Activated effector memory CD4-positive, alpha-beta T cell treated with Interleukin-2 at 50 U/mL for 16 hours (primary cell): ENCODE data around the gene SERTAD2.

Source experiments
- DNase-seq: peaks from one replicate; pipeline ENCODE4 v3.0.0-alpha.2; 2020

The SERTAD2 gene

DNA sequence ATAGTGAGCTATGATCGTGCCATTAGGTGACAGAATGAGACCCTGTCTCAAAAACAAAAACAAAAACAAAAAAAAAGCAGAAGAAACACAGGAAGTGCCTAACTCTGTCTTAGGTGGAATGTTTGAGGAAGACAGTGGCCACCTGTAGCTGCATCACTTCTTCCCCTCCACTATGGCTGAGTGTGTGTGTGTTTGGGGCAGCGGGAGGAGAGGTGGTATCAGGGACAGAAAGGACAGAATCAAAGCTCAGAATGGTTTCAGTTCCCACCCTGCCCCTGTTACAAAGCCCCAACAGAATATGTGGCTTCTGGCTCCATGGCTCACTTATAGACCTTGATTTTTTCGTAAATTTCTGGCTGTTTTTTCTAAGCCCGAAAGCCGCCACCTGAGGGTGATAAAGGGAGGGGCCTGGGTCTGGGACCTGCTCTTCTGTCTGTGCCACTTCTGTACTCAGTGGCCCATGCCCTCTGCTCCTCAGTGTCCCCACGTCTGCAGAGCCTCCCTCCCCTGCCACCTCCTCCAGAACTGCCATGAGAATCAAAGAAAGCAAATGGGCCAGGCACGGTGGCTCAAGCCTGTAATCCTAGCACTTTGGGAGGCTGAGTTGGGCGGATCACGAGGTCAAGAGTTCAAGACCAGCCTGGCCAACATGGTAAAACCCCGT, 27.4 kb downstream of the SERTAD2 start:
- no peak for DNase-seq

GRCh38 chr2:64625299-64626145, 28.2 kb downstream of the SERTAD2 start:
- DNase-seq, result no peak

- DNase-seq, result no peak
These were observed 28.9 kb downstream of the SERTAD2 start for GRCh38 chr2:64624862-64625261.

- DNase-seq, result no peak
These were observed 29.6 kb downstream of the SERTAD2 start for GRCh38 chr2:64624108-64624610.

GRCh38 chr2:64623242-64623850, 30.4 kb downstream of the SERTAD2 start:
- no peak for DNase-seq

DNA sequence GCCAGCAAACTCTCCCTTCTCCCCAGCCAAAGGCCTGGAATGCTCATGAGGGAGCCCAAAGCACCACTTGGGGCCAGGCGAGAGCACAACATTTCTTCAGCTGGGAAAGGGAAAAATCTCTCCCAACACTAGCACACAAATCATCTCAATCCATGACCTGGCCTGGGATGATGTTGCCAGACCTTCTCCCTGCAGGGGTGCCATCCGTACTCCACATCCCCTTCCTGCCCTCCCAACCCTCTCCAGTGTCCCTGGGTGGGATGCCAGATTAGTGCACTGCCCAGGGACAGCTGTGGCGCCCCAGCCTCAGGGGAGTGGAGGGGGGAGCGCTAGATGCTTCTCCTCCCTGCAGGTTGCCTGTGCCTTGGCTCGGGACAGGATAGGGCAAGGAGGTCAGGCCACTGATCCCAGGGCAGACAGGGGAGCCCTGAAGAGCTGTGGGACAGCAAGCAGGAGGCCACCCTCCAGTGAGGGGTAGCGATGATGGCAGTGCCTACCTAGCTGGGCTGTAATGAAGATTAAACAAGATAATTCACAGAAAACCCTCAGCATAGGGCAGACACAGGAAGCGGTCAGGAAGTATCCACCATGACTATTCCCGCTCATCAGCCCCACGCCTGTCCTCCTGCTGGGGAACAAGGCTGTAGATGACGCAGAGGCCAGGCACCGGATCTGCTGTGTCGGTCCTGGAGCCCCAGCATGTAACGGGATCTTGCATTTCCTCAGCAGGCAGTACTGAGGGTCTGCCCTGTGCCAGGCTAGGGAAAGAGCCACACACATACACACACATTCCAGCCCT, 31.1 kb downstream of the SERTAD2 start:
- no peak for DNase-seq

GRCh38 chr2:64620661-64621060, 33.1 kb downstream of the SERTAD2 start:
- DNase-seq, result no peak

DNA sequence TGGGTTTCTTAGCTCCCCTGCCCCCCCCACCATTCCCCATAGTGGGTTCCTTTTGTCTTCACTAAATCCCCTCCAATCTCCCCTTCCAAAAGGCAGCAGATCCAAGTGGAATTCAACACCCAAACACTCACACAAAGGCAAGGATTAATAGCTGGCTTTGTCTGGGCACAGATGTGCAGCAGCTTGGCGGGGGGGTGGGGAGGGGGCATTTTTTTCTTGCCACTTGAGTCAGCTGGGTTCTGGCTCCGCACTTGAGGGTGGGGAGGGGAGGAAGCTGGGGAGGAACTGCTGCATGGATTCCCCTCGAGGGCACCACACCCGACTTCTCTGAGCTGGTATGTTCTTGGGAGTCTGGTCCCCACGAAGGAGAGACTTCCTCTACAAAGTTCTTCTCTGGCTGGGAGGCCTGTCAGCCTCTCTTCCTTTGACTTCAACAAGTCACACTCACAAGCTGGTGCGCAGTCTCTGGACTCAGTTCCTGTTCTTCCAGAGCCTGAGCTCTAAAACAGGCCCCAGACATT, 36.0 kb downstream of the SERTAD2 start:
- no peak for DNase-seq

GRCh38 chr2:64615844-64616536, 37.7 kb downstream of the SERTAD2 start:
- no peak for DNase-seq

- DNase-seq, result no peak
These were observed 38.4 kb downstream of the SERTAD2 start for GRCh38 chr2:64615192-64615763.

GRCh38 chr2:64613276-64613675, 40.4 kb downstream of the SERTAD2 start:
- no peak for DNase-seq

- DNase-seq, result no peak
These were observed 41.0 kb downstream of the SERTAD2 start for GRCh38 chr2:64612575-64613195.

- no peak for DNase-seq
These were observed 43.3 kb downstream of the SERTAD2 start for GRCh38 chr2:64610316-64610855.

DNA sequence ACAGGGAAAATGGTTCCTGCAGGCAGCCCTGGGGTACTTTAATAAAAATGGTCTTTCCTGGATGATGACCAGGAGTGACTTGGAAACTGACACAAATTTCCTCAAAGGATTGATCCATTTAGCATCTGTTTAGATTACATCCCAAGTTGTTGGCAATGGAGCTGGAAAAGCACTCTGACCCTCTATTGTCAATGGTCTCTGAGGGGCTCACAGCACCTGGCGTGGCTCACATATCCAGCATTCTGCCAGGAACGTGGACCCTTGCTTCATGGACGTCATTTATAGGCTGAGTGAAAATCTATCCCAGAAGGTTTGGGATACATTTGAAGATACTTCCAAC, 43.8 kb downstream of the SERTAD2 start:
- no peak for DNase-seq

DNA sequence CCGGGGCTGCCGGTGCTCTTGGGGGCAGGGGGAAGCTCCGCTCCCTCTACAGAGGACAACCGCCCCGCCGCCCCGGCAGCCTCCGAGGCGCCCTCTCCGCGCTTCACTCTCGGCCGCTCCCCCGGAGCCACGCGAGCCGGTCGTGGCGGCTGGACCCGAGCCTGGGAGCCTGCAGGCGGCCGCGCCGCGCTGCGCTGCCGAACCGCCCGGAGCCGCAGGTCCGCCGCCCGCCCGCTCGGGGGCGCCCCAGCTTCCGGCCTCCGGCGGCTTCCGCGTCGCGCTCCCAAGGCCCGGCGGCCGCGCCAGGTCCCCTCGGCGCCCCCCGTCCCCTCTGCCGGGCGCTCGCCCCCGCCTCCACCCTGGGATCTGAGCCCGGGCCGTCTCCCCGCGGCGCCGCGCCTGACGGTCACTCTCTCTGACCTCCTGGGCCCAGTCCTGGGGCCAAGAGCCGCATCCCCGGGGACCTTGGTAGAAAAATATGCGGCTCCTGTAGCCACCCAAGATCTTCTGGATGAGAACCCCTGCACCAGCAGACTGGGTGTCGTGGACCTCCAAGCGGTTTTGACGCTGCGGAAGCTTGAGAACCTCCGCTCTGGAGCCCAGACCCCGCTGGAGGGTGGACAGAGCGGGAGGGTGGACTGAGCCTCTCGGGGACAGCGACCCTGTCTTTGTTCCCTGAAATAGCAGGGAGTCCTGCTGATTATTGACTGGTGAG, 44.3 kb downstream of the SERTAD2 start:
- peak; percentile 61 for DNase-seq

GRCh38 chr2:64608867-64609226, 44.9 kb downstream of the SERTAD2 start:
- DNase-seq, result no peak

DNA sequence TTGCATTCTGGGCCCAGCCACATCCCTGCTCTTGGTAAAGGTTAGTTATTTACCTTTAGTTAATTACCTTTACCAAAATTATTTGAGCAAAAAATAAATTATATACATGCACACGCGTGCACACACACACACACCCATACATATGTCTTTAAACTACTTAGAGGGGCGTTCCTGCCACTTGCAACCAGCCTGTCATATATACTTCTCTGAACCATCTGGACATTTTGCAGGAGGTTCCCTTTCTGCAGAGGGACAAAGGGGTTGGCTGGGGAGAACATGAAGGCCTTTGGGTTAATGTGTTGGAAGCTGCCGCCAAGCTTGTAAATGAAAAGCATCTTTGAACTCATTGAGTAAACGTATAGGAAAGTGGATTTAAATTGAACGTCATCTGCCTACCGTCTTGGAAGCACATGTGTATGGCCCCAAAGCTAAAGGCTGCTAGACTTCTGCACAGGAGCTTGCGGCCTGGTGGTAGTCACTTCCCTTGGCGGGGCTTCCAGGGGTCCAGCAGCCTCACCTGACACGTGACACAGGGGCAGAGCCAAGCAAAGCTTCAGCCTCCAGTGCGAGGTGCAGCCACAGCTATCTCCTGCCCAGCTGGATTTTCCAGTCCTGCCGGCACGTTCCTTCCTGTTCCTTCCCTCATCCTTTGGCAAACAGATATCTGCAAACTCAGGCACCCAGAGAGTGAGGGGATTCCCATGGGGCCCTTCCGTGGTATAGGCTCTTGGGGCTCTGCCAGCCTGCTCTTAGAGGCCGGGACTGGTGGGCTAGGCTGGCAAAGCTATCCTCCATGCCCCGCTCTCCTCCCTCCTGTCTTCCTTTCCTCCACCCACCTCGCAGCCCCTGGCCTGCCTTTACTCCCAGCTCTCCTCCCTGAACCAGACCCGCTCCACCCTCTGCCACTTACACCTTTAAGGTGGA, 46.1 kb downstream of the SERTAD2 start:
- DNase-seq, result no peak

DNA sequence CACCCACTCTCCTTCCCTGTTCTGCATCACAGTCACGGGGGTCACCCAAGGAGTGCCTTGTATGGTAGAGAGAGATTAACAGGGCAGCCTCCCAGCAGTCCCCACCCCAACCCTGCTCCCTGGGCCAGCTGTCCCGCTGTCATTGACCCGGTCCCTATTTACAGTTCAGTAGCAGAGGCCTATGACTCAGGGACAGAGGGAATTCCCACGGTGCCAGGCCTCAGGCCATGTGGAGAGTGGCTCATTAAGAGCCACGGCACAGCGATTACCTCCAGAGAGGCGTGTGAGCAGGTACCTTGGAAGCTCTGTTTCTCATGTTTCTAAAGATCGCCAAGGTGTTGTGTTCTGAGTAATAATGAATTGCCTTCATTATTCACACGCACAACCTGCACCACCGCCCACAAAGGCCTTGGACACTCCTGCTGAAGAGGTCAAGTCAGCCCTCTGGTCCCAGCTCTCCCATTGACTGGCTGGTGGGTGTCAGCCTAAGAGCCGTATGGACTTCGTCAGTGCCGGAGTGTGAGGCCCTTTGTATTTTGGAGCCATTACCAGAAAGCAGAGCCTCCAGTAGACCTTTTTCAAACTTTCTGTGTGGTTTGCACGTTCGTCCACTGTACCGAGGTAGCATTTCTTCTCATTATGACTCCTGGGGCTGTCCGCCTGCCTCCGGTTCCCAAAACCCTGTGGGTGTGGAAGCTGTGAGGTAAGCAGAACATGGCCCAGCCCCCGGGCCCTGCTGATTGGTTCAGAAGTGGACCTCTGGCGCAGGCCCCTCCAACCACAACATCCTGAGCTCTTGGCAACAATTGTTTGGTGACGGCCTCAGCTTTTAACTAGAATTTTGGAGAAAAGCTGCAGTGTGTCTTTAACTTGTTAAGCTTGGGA, 47.0 kb downstream of the SERTAD2 start:
- peak; percentile 80 for DNase-seq
